ENCODE data around the gene NKX1-1. TPM values are rescaled to one million over a fixed set of nuclear protein-coding genes. Genes with fewer than 3 reads are reported as not detected.

The NKX1-1 gene
- total and polyA plus RNA-seq, 2 experiments from 2014 or later, result not detected

DNA sequence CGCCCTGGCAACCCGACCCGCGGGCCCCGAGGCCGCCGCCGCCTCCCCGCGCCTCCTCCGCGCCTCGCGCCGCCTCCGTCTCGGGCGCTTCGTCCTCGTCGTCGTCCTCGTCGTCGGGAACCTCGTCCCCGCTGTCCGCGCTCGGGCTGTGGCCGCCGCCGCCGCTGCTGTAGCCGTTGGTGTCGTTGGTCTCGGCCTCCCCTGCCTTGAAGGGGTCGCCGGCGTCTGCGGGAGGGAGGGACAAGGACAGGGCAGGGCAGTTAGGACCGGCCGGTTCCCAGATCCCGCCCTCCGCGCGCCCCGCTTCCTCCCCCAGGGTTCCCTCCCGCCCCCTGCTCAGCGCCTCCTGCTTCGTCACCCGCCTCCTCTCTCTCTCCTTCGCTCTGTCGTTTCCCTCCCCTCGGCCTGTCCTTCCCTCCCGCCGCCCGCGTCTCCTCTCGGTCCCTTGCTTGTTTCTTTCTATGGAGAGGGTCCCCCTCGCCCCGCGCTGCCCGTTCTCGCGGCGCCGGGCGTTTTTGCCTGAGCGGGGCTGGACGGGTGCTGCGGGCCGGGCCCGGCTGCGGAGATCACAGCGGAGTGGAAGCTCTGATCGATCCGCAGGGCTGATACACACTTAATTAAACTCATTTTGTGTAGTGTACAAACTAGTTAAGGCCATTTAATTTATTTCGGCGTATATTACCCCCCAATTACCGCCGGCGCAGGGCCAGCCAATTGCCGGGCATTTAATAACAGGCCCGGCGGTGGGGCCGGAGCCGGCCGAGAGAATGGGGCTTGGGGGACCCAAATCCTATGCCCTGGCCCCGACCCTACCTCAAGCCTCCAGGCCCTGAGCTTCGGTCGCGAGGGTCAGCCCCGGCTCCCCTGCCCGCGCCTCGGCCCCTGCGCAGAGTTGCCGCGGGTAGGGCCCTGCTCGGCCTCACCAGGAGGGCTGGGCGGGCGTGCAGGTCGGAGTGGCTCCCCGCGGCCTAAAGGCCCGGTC, 2.4 kb downstream of the NKX1-1 start (continued):
- TF ChIP-seq, protein P1, sequence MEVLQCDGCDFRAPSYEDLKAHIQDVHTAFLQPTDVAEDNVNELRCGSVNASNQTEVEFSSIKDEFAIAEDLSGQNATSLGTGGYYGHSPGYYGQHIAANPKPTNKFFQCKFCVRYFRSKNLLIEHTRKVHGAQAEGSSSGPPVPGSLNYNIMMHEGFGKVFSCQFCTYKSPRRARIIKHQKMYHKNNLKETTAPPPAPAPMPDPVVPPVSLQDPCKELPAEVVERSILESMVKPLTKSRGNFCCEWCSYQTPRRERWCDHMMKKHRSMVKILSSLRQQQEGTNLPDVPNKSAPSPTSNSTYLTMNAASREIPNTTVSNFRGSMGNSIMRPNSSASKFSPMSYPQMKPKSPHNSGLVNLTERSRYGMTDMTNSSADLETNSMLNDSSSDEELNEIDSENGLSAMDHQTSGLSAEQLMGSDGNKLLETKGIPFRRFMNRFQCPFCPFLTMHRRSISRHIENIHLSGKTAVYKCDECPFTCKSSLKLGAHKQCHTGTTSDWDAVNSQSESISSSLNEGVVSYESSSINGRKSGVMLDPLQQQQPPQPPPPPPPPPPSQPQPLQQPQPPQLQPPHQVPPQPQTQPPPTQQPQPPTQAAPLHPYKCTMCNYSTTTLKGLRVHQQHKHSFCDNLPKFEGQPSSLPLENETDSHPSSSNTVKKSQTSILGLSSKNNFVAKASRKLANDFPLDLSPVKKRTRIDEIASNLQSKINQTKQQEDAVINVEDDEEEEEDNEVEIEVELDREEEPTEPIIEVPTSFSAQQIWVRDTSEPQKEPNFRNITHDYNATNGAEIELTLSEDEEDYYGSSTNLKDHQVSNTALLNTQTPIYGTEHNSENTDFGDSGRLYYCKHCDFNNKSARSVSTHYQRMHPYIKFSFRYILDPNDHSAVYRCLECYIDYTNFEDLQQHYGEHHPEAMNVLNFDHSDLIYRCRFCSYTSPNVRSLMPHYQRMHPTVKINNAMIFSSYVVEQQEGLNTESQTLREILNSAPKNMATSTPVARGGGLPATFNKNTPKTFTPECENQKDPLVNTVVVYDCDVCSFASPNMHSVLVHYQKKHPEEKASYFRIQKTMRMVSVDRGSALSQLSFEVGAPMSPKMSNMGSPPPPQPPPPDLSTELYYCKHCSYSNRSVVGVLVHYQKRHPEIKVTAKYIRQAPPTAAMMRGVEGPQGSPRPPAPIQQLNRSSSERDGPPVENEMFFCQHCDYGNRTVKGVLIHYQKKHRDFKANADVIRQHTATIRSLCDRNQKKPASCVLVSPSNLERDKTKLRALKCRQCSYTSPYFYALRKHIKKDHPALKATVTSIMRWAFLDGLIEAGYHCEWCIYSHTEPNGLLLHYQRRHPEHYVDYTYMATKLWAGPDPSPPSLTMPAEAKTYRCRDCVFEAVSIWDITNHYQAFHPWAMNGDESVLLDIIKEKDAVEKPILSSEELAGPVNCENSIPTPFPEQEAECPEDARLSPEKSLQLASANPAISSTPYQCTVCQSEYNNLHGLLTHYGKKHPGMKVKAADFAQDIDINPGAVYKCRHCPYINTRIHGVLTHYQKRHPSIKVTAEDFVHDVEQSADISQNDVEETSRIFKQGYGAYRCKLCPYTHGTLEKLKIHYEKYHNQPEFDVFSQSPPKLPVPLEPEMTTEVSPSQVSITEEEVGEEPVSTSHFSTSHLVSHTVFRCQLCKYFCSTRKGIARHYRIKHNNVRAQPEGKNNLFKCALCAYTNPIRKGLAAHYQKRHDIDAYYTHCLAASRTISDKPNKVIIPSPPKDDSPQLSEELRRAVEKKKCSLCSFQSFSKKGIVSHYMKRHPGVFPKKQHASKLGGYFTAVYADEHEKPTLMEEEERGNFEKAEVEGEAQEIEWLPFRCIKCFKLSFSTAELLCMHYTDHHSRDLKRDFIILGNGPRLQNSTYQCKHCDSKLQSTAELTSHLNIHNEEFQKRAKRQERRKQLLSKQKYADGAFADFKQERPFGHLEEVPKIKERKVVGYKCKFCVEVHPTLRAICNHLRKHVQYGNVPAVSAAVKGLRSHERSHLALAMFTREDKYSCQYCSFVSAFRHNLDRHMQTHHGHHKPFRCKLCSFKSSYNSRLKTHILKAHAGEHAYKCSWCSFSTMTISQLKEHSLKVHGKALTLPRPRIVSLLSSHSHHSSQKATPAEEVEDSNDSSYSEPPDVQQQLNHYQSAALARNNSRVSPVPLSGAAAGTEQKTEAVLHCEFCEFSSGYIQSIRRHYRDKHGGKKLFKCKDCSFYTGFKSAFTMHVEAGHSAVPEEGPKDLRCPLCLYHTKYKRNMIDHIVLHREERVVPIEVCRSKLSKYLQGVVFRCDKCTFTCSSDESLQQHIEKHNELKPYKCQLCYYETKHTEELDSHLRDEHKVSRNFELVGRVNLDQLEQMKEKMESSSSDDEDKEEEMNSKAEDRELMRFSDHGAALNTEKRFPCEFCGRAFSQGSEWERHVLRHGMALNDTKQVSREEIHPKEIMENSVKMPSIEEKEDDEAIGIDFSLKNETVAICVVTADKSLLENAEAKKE (CRISPR knock-in tag; IDR thresholded peaks at IDR 0.05), result no peak

DNA sequence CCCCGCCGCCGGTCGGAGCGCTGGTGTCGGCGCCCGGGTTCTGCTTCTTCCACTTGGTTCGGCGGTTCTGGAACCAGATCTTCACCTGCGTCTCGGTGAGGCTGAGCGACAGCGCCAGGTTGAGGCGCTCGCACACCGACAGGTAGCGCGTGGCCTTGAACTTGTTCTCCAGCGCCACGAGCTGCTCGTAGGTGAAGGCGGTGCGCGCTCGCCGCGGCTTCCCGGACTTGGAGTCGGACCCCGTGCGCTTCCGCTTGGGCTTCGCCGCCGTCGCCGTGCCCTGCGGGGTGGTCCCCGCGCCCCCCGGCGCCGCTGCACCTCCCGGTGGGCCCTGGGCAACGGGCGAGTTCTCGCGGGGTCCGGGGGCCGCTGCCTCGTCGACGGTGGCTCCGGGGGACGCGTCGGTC, 3.1 kb downstream of the NKX1-1 start:
- no peak for ATAC-seq
- Mint-ChIP-seq H3K4me1 (peaks cover 10% of the 10 kb centered on the region), H3K4me3 (no peak overlapping the region), H3K27ac (no peak overlapping the region), H3K36me3 (ENCODE audit: low read depth) (peaks cover 5% of the 10 kb centered on the region; the same call in 2 of the 3 replicates), H3K27me3 (ENCODE audit: insufficient read depth, low read depth, poor library complexity) (peaks cover 77% of the 10 kb centered on the region), H3K9me3 (peaks cover 8% of the 10 kb centered on the region; the same call in 2 of the 3 replicates)
- no peaks in the 10 kb centered on the region for H3K9me2 ChIP-seq (ENCODE audit: insufficient read depth)
- TF ChIP-seq NANOG (IDR thresholded peaks at IDR 0.05; ENCODE audit: borderline replicate concordance) (no peak), EZH2 (IDR thresholded peaks at IDR 0.05; ENCODE audit: low read depth, unreplicated experiment) (peak; percentile 61), ZNF331 (CRISPR knock-in tag; IDR thresholded peaks at IDR 0.05; ENCODE audit: low read depth) (no peak), STAT1 (IDR thresholded peaks at IDR 0.05; ENCODE audit: unreplicated experiment) (no peak), EZH2phosphoT487 (IDR thresholded peaks at IDR 0.05; ENCODE audit: unreplicated experiment) (peak; percentile 68)
- no peaks in the 10 kb centered on the region for H3K79me2 ChIP-seq (replicated peaks; ENCODE audit: insufficient read depth)
- H3F3A ChIP-seq (replicated peaks; ENCODE audit: low read depth), result 0 out of 2 replicates have a peak, but pooled peaks cover 3% of the 10 kb centered on the region
- peak overlapping the region; percentile 68 for H3K4me2 ChIP-seq
- DNase-seq (ENCODE audit: low spot score), result peak; percentile 67
- no peaks in the 10 kb centered on the region for H3K36me3 ChIP-seq (ENCODE audit: insufficient read depth)
- peaks cover 78% of the 10 kb centered on the region for H3K27me3 ChIP-seq (ENCODE audit: insufficient read depth)
- H3K27ac ChIP-seq (ENCODE audit: low read depth), result no peak overlapping the region
- no peaks in the 10 kb centered on the region; the same call in 1 of the 2 replicates for H4K20me1 ChIP-seq (replicated peaks; ENCODE audit: insufficient read depth)
- H2AFZ ChIP-seq, result no peak overlapping the region
- H3K4me1 ChIP-seq (ENCODE audit: insufficient read depth), result peaks cover 11% of the 10 kb centered on the region; the same call in 1 of the 2 replicates
- H3K4me3 ChIP-seq, result peak overlapping the region; percentile 49; the same call in 1 of the 2 replicates
